Measurements from ENCODE around the gene TMEM63C. TPM values are rescaled to one million over a fixed set of nuclear protein-coding genes. Genes with fewer than 3 reads are reported as not detected.

The TMEM63C gene
- total and polyA plus RNA-seq, 8 donors, result 0.14 to 8.8 (median 1.4) TPM; not detected in 2

- H3K27me3 ChIP-seq, result no peaks in the 10 kb centered on the region
- no peak overlapping the region for H3K27ac ChIP-seq
- H3K4me1 ChIP-seq, result no peaks in the 10 kb centered on the region
- H3K36me3 ChIP-seq, result no peaks in the 10 kb centered on the region
- TF ChIP-seq POLR2AphosphoS5 (IDR thresholded peaks at IDR 0.05) (no peak), POLR2A (IDR thresholded peaks at IDR 0.05) (no peak), CTCF (IDR thresholded peaks at IDR 0.05) (no peak), EP300 (IDR thresholded peaks at IDR 0.05) (no peak)
- no peaks in the 10 kb centered on the region for H3K9me3 ChIP-seq
- 78 to 85% (median 82%) methylated on average over 1 of the region's 1 CpG for WGBS, 5 donors
- DNase-seq, result no peak
- no peak overlapping the region for H3K4me3 ChIP-seq
- intact Hi-C loops (cut with DNase I; ENCODE audit: low total_unique reads), result no loop called here
Measured at GRCh38 chr14:77246784-77247183, 65.2 kb downstream of the TMEM63C start.

GRCh38 chr14:77248666-77249065, 67.1 kb downstream of the TMEM63C start:
- Histone ChIP-seq H3K36me3 (no peaks in the 10 kb centered on the region), H3K27ac (no peak overlapping the region), H3K4me3 (no peak overlapping the region), H3K4me1 (no peaks in the 10 kb centered on the region), H3K27me3 (no peaks in the 10 kb centered on the region), H3K9me3 (no peaks in the 10 kb centered on the region)
- WGBS, 5 donors, result 83 to 94% (median 91%) methylated on average over 7 of the region's 7 CpGs
- intact Hi-C loops (cut with DNase I; ENCODE audit: low total_unique reads), result no loop called here
- no peak for DNase-seq
- TF ChIP-seq POLR2AphosphoS5 (IDR thresholded peaks at IDR 0.05) (no peak), EP300 (IDR thresholded peaks at IDR 0.05) (no peak), POLR2A (IDR thresholded peaks at IDR 0.05) (no peak), CTCF (IDR thresholded peaks at IDR 0.05) (no peak)

- DNase-seq, result no peak
- no peak overlapping the region for H3K4me3 ChIP-seq
- TF ChIP-seq POLR2A (IDR thresholded peaks at IDR 0.05) (no peak), POLR2AphosphoS5 (IDR thresholded peaks at IDR 0.05) (no peak)
- intact Hi-C loops (cut with DNase I; ENCODE audit: low total_unique reads), result no loop called here
- 83 to 98% (median 88%) methylated on average over 5 to 7 of the region's 7 CpGs for WGBS, 5 donors
- no peaks in the 10 kb centered on the region for H3K4me1 ChIP-seq
- no peak overlapping the region for H3K27ac ChIP-seq
- no peaks in the 10 kb centered on the region for H3K36me3 ChIP-seq
- no peaks in the 10 kb centered on the region for H3K27me3 ChIP-seq
- H3K9me3 ChIP-seq, result no peaks in the 10 kb centered on the region
Measured at GRCh38 chr14:77249286-77249685, 67.7 kb downstream of the TMEM63C start.

- TF ChIP-seq EP300 (IDR thresholded peaks at IDR 0.05) (no peak), CTCF (IDR thresholded peaks at IDR 0.05) (no peak), POLR2A (IDR thresholded peaks at IDR 0.05) (no peak), POLR2AphosphoS5 (IDR thresholded peaks at IDR 0.05) (no peak)
- Histone ChIP-seq H3K27ac (no peak overlapping the region), H3K4me3 (no peak overlapping the region), H3K27me3 (no peaks in the 10 kb centered on the region), H3K9me3 (no peaks in the 10 kb centered on the region), H3K36me3 (no peaks in the 10 kb centered on the region), H3K4me1 (no peaks in the 10 kb centered on the region)
- DNase-seq, result no peak
- intact Hi-C loops (cut with DNase I; ENCODE audit: low total_unique reads), result no loop called here
- 85 to 92% (median 91%) methylated on average over 6 of the region's 6 CpGs for WGBS, 5 donors
Measured at GRCh38 chr14:77250927-77251326, 69.3 kb downstream of the TMEM63C start.

- no peak for TF ChIP-seq POLR2AphosphoS5 (IDR thresholded peaks at IDR 0.05)
- TF ChIP-seq POLR2A (IDR thresholded peaks at IDR 0.05), result no peak
- no peak for TF ChIP-seq EP300 (IDR thresholded peaks at IDR 0.05)
- no peak for TF ChIP-seq CTCF (IDR thresholded peaks at IDR 0.05)
- no peak for DNase-seq
- Histone ChIP-seq H3K9me3 (no peaks in the 10 kb centered on the region), H3K4me1 (no peaks in the 10 kb centered on the region), H3K27me3 (no peaks in the 10 kb centered on the region), H3K36me3 (no peaks in the 10 kb centered on the region), H3K4me3 (no peak overlapping the region), H3K27ac (no peak overlapping the region)
- intact Hi-C loops (cut with DNase I; ENCODE audit: low total_unique reads), result no loop called here
- 83 to 93% (median 91%) methylated on average over 11 of the region's 11 CpGs for WGBS, 5 donors
Measured at GRCh38 chr14:77251870-77252269, 70.3 kb downstream of the TMEM63C start.
